Keratinocyte (primary cell): Measurements from ENCODE around the gene SLC31A2. TPM values are rescaled to one million over a fixed set of nuclear protein-coding genes. Genes with fewer than 3 reads are reported as not detected.

ENCODE experiments used
- DNase-seq: peaks from one replicate; pipeline ENCODE4 v3.0.0-alpha.2; 2011; ENCODE audit warnings: low read depth, missing footprints, low spot score
- FAIRE-seq: peaks from 2 replicates; lab custom pipeline; 2011; peaks lifted over from hg19 to GRCh38; lab: Jason Lieb, UNC
- H2AFZ ChIP-seq: 2 replicates; pipeline ENCODE4 v1.6.0; 2012; ENCODE audit warnings: low read length, control low read depth, inconsistent platforms; ENCODE audit not compliant: control insufficient read depth
- H3K27ac ChIP-seq: 2 replicates; pipeline ENCODE4 v1.5.1; 2011; ENCODE audit warnings: low read length; ENCODE audit not compliant: control insufficient read depth, insufficient read depth
- H3K27me3 ChIP-seq: 3 replicates; pipeline ENCODE4 v1.6.0; 2011; ENCODE audit warnings: low read length; ENCODE audit not compliant: control insufficient read depth, insufficient read depth; ENCODE audit errors: extremely low read depth
- H3K36me3 ChIP-seq, 2 experiments: 2 replicates in 1 of 2; 3 replicates in 1 of 2; pipeline ENCODE4 v1.5.1; 2011; ENCODE audit warnings: low read length in 2 of 2, mild to moderate bottlenecking in 1 of 2; ENCODE audit not compliant: control insufficient read depth in 2 of 2, insufficient read depth in 2 of 2; ENCODE audit errors: extremely low read depth in 1 of 2
- H3K4me1 ChIP-seq: 3 replicates; pipeline ENCODE4 v1.5.1; 2011; ENCODE audit warnings: low read length; ENCODE audit not compliant: control insufficient read depth, insufficient read depth; ENCODE audit errors: extremely low read depth
- H3K4me2 ChIP-seq: 3 replicates; pipeline ENCODE4 v1.6.0; 2011; ENCODE audit warnings: low read depth, low read length; ENCODE audit not compliant: control insufficient read depth, insufficient read depth; ENCODE audit errors: extremely low read depth
- H3K4me3 ChIP-seq, 3 experiments: fragments of 200-600 bp in 1 of 3; sonication (generic) in 1 of 3; 2 replicates in 2 of 3; 3 replicates in 1 of 3; pipeline ENCODE4 v1.5.1; 2011 to 2016; ENCODE audit warnings: low read length in 3 of 3, mild to moderate bottlenecking in 3 of 3, control low read depth in 2 of 3, inconsistent platforms in 1 of 3, low read depth in 1 of 3, mixed read lengths in 1 of 3, mixed run types in 1 of 3, moderate library complexity in 1 of 3; ENCODE audit not compliant: control insufficient read depth in 2 of 3, insufficient read depth in 2 of 3; ENCODE audit errors: extremely low read depth in 1 of 3
- H3K79me2 ChIP-seq: 2 replicates; pipeline ENCODE4 v1.6.0; 2012; ENCODE audit warnings: low read length; ENCODE audit not compliant: control insufficient read depth, insufficient read depth
- H3K9ac ChIP-seq: 3 replicates; pipeline ENCODE4 v1.6.0; 2011; ENCODE audit warnings: low read length; ENCODE audit not compliant: control insufficient read depth, insufficient read depth; ENCODE audit errors: extremely low read depth
- H3K9me1 ChIP-seq: 3 replicates; pipeline ENCODE4 v1.6.0; 2011; ENCODE audit warnings: low read length; ENCODE audit not compliant: control insufficient read depth, insufficient read depth; ENCODE audit errors: extremely low read depth
- H3K9me3 ChIP-seq: 2 replicates; pipeline ENCODE4 v1.5.1; 2012; ENCODE audit warnings: low read depth, low read length; ENCODE audit not compliant: control insufficient read depth
- H4K20me1 ChIP-seq: 3 replicates; pipeline ENCODE4 v1.6.0; 2011; ENCODE audit warnings: low read length; ENCODE audit not compliant: control insufficient read depth, insufficient read depth; ENCODE audit errors: extremely low read depth
- CTCF ChIP-seq, 3 experiments: IDR thresholded peaks in 1 of 3; conservative IDR thresholded peaks in 1 of 3; optimal IDR thresholded peaks in 1 of 3; 2 replicates in 2 of 3; 3 replicates in 1 of 3; pipeline versions ENCODE3 to v1.5.1; 2011; ENCODE audit warnings: low read length in 3 of 3, mild to moderate bottlenecking in 3 of 3, moderate library complexity in 2 of 3, control low read depth in 1 of 3, inconsistent platforms in 1 of 3; ENCODE audit not compliant: insufficient read depth in 2 of 3; ENCODE audit errors: extremely low read depth in 1 of 3
- EZH2 ChIP-seq: IDR thresholded peaks from one replicate; pipeline ENCODE4 v1.6.1; 2012; ENCODE audit warnings: inconsistent platforms, mild to moderate bottlenecking, low read length, moderate library complexity
- dilution Hi-C: fragments of 300-500 bp; cut with MboI; formaldehyde crosslinking; loops from one replicate; pipeline ENCODE4 v1.7.0; 2020; ENCODE audit warnings: low sequenced_read_pairs; ENCODE audit not compliant: extremely low pct_ligation_motif_present
- polyA plus RNA-seq, 5 experiments: library from polyadenylated mRNA; depleted of rRNA in 3 of 5; stranded (reverse) in 3 of 5; stranded (forward) in 1 of 5; unstranded in 1 of 5; fragments of >200 nt; gene quantifications; 1 replicate in 1 of 5; 2 replicates in 3 of 5; 3 replicates in 1 of 5; pipeline versions ENCODE4 v1.2.1 to v1.2.3, GENCODE V29; 2011 to 2012; ENCODE audit warnings: missing spikeins in 2 of 5, low read depth in 1 of 5, low replicate concordance in 1 of 5

SLC31A2 gene
- polyA plus RNA-seq, 1 donor (not counting 4 experiments of a cell fraction or from before 2014, with no cell fraction given) = 111 TPM

DNA sequence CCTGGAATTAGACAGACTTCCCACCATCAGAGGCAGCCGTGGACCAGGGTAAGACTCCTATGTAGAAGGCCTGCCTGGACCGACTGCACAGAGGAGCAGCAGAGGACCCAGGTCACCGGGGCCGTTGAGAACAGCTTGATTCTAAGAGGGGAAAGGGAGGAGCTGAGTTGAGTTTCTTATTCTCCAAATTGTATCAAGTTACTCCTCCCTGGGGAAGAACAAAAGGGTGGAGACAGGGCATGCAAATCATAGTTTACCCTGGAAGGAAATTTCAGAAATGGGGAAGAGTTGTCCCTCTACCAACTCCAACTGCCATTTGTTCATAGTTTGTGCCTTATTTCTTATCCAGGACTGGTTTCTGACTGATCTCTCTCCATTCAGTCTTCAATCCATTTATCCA is 20.9 kb upstream of the SLC31A2 start:
- Histone ChIP-seq H3K79me2 (no peaks in the 10 kb centered on the region), H3K4me2 (no peak overlapping the region), H3K27me3 (peaks cover 8% of the 10 kb centered on the region), H3K9me1 (no peaks in the 10 kb centered on the region), H4K20me1 (no peaks in the 10 kb centered on the region), H2AFZ (no peak overlapping the region), H3K36me3 (no peaks in the 10 kb centered on the region), H3K4me3 (no peak overlapping the region), H3K4me1 (no peaks in the 10 kb centered on the region), H3K9me3 (no peaks in the 10 kb centered on the region), H3K27ac (no peak overlapping the region), H3K9ac (no peak overlapping the region)
- TF ChIP-seq CTCF (optimal IDR thresholded peaks at IDR 0.05 in 1 of 3, IDR thresholded peaks at IDR 0.05 in 1 of 3, conservative IDR thresholded peaks at IDR 0.05 in 1 of 3; ENCODE audit: extremely low read depth in 1 of 3, insufficient read depth in 2 of 3, low read length in 3 of 3) = no peak
- TF ChIP-seq EZH2 = no peak
- FAIRE-seq = no peak
- DNase-seq = no peak
- dilution Hi-C loops = no loop called here

DNA sequence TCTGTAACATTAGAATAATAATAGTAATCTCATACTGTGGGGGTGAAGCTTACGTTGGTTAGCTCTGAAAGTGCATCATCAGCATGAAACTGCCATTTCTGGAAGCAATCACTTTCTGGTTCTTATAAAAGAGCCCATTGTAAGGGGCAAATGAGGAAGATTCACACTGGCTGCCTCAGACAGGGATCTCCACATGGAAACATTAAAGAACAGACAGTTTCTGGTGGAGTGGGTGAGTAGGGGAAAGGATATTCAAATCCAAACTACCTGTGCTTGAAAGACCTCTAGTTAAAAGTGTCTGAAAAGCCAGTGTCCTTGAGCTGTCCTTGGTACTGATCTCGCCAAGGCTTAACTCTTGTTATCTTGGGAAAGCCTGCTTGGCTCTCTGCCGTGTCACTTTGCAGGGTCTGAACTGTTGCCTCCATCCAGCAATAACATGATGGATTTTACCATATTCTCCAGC is 19.1 kb upstream of the SLC31A2 start:
- no peaks in the 10 kb centered on the region for H3K79me2 ChIP-seq
- H3K27me3 ChIP-seq = peaks cover 14% of the 10 kb centered on the region
- H3K4me2 ChIP-seq = no peak overlapping the region
- no peaks in the 10 kb centered on the region for H3K36me3 ChIP-seq
- DNase-seq = no peak
- H4K20me1 ChIP-seq = no peaks in the 10 kb centered on the region
- dilution Hi-C loops = no loop called here
- no peaks in the 10 kb centered on the region for H3K4me1 ChIP-seq
- H3K9ac ChIP-seq = no peak overlapping the region
- H3K4me3 ChIP-seq = no peak overlapping the region
- no peak overlapping the region for H2AFZ ChIP-seq
- H3K9me1 ChIP-seq = no peaks in the 10 kb centered on the region
- no peak for TF ChIP-seq EZH2
- no peak for TF ChIP-seq CTCF (optimal IDR thresholded peaks at IDR 0.05 in 1 of 3, IDR thresholded peaks at IDR 0.05 in 1 of 3, conservative IDR thresholded peaks at IDR 0.05 in 1 of 3; ENCODE audit: extremely low read depth in 1 of 3, insufficient read depth in 2 of 3, low read length in 3 of 3)
- H3K27ac ChIP-seq = no peak overlapping the region
- no peaks in the 10 kb centered on the region for H3K9me3 ChIP-seq
- FAIRE-seq = no peak
